GM12891 (cell line): ENCODE results near the gene ADGRL3.

ENCODE experiments used
- POLR2A ChIP-seq: IDR thresholded peaks from 2 replicates; pipeline ENCODE4 v1.6.1; 2011; ENCODE audit warnings: low read depth, low read length, control low read depth
- SPI1 ChIP-seq: IDR thresholded peaks from 2 replicates; pipeline ENCODE4 v1.6.1; 2011; ENCODE audit warnings: low read depth, low read length, control low read depth

GRCh38 chr4:62053974-62054373, 853.8 kb downstream of the ADGRL3 start:
- TF ChIP-seq POLR2A (no peak), SPI1 (no peak)
